ENCODE results near the gene ADRA2B.

DNA sequence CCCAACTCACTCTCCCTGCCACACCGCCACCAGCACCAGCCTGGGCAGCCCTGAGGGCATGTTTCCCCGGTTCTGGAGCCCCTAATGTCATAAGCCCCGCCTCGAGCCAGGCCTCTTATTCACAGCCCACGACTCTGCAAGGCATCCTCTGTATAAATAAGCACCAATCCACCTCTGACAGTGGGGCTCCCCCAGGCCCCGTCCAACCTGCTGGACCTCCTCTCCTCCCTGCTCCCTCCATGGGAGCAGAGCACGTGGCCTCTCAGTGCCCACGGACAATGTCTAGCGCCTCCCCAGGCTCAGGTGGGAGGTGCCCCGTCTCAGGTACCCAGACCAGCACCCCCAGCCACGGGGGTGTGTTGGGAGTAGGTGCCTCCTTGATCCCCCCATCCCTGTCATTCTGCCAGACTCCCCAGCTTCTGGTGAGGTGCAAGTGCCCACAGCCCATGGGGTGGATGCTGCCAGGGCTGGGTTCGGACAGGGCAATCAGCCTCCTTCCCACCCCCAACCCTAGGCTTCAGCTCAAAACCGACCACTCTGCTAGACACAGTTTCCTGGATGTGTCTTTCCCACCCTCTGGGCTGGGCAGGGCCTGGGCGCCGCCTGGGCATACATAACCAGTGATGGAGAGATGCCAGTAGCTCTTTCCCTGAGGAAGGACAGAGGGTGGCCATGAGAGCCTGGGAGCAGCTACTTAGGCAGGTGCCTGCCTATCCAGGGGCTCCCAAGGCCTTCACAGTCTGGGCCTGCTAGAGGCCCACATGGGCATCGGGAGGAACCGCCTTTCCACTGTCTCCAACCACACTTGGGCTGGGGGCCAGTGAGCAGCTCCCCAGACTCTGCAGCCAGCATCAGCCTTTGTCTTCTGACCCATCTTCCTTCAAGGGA is 1.6 kb upstream of the ADRA2B start:
- TF ChIP-seq, protein P1, sequence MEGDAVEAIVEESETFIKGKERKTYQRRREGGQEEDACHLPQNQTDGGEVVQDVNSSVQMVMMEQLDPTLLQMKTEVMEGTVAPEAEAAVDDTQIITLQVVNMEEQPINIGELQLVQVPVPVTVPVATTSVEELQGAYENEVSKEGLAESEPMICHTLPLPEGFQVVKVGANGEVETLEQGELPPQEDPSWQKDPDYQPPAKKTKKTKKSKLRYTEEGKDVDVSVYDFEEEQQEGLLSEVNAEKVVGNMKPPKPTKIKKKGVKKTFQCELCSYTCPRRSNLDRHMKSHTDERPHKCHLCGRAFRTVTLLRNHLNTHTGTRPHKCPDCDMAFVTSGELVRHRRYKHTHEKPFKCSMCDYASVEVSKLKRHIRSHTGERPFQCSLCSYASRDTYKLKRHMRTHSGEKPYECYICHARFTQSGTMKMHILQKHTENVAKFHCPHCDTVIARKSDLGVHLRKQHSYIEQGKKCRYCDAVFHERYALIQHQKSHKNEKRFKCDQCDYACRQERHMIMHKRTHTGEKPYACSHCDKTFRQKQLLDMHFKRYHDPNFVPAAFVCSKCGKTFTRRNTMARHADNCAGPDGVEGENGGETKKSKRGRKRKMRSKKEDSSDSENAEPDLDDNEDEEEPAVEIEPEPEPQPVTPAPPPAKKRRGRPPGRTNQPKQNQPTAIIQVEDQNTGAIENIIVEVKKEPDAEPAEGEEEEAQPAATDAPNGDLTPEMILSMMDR (IDR thresholded peaks at IDR 0.05), result no peak
- no peak for TF ChIP-seq POLR2A (IDR thresholded peaks at IDR 0.05; ENCODE audit: low read depth)

Measured in esophagus muscularis mucosa (tissue), 3 donors.